OCI-LY7 (cell line): Measurements from ENCODE around the gene CTBP2. TPM values are rescaled to one million over a fixed set of nuclear protein-coding genes. Genes with fewer than 3 reads are reported as not detected.

ENCODE experiments used
- BruUV-seq: library from RNA; stranded (reverse); fragments of 400-500 nt; replicated peaks from 2 replicates; lab custom pipeline; 2021; lab: Mats Ljungman, UMichigan
- CTCF ChIA-PET: fragments of 300-600 bp; sonication (Branson Sonifier 250); formaldehyde crosslinking; loops from one replicate; lab custom pipeline; 2022; ENCODE audit warnings: antibody characterized with exemption; ENCODE audit not compliant: unreplicated experiment; lab: Charles Lee
- POLR2A ChIA-PET: fragments of 300-600 bp; sonication (Branson Sonifier 250); formaldehyde crosslinking; loops from one replicate; lab custom pipeline; 2022; ENCODE audit warnings: antibody characterized with exemption; lab: Charles Lee
- DNase-seq: peaks from one replicate; pipeline ENCODE4 v3.0.0-alpha.2; 2015; ENCODE audit warnings: low spot score
- H2AFZ ChIP-seq: fragments of 200-600 bp; sonication (generic), shearing (Covaris generic); 2 replicates; pipeline ENCODE4 v1.6.1; 2014; ENCODE audit warnings: mild to moderate bottlenecking, antibody characterized with exemption, low read length, moderate library complexity
- H3K27ac ChIP-seq: fragments of 200-600 bp; sonication (generic); 2 replicates; pipeline ENCODE4 v1.5.1; 2014; ENCODE audit warnings: mixed run types, low read depth, mild to moderate bottlenecking, moderate library complexity, low read length, inconsistent platforms; ENCODE audit not compliant: poor library complexity, severe bottlenecking
- H3K36me3 ChIP-seq: fragments of 200-600 bp; sonication (generic); 2 replicates; pipeline ENCODE4 v1.6.1; 2014; ENCODE audit warnings: mild to moderate bottlenecking, antibody characterized with exemption, low read length, moderate library complexity, mixed read lengths; ENCODE audit not compliant: insufficient read depth
- H3K4me1 ChIP-seq: fragments of 200-600 bp; sonication (generic); 2 replicates; pipeline ENCODE4 v1.5.1; 2014; ENCODE audit warnings: mild to moderate bottlenecking, low read length; ENCODE audit not compliant: insufficient read depth, poor library complexity, severe bottlenecking
- H3K4me2 ChIP-seq: fragments of 200-600 bp; sonication (generic); 2 replicates; pipeline ENCODE4 v1.6.1; 2014; ENCODE audit warnings: mild to moderate bottlenecking, low read length
- H3K4me3 ChIP-seq: fragments of 200-600 bp; sonication (generic); 2 replicates; pipeline ENCODE4 v1.5.1; 2014; ENCODE audit warnings: mild to moderate bottlenecking, low read depth, low read length; ENCODE audit not compliant: poor library complexity, severe bottlenecking
- H3K79me2 ChIP-seq: fragments of 200-600 bp; sonication (generic); 2 replicates; pipeline ENCODE4 v1.6.1; 2016; ENCODE audit warnings: low read depth, mild to moderate bottlenecking, low read length, moderate library complexity, mixed read lengths; ENCODE audit not compliant: insufficient read depth
- H3K9me2 ChIP-seq: fragments of 200-600 bp; sonication (generic); 2 replicates; pipeline ENCODE4 v1.6.1; 2016; ENCODE audit warnings: mild to moderate bottlenecking, low read length, mixed read lengths; ENCODE audit not compliant: insufficient read depth
- H3K9me3 ChIP-seq: fragments of 200-600 bp; sonication (generic); 2 replicates; pipeline ENCODE4 v1.6.1; 2014; ENCODE audit warnings: mild to moderate bottlenecking, mixed run types, low read length, mixed read lengths
- H4K20me1 ChIP-seq: fragments of 200-600 bp; sonication (generic); 2 replicates; pipeline ENCODE4 v1.6.1; 2014; ENCODE audit warnings: mild to moderate bottlenecking, antibody characterized with exemption, low read length, moderate library complexity, mixed read lengths; ENCODE audit not compliant: insufficient read depth
- EZH2phosphoT487 ChIP-seq: fragments of 200-600 bp; sonication (generic); IDR thresholded peaks from 2 replicates; pipeline ENCODE4 v1.6.1; 2018; ENCODE audit warnings: low read depth, borderline replicate concordance, mild to moderate bottlenecking, mixed run types, antibody characterized with exemption, low read length, moderate library complexity, mixed read lengths
- intact Hi-C: fragments of 100-400 bp; cut with micrococcal nuclease; formaldehyde crosslinking; loops from one replicate; pipeline ENCODE4 v1.10.0; 2022; ENCODE audit not compliant: unreplicated experiment
- total RNA-seq, 2 experiments: library from RNA; depleted of rRNA in 1 of 2; stranded (reverse); fragments of >200 nt in 1 of 2; shearing (Covaris generic) in 1 of 2; gene quantifications; 2 replicates each; pipeline ENCODE4 v1.2.3, GENCODE V29; 2014 to 2022
- TF ChIP-seq, protein P1 (sequence below): fragments of 200-600 bp; sonication (generic); conservative IDR thresholded peaks from 2 replicates; pipeline ENCODE4 v1.5.1; 2014; ENCODE audit warnings: mild to moderate bottlenecking, antibody characterized with exemption, low read length, moderate library complexity, mixed read lengths

CTBP2 gene
- total RNA-seq, 2 experiments from 2014 or later = not detected

DNA sequence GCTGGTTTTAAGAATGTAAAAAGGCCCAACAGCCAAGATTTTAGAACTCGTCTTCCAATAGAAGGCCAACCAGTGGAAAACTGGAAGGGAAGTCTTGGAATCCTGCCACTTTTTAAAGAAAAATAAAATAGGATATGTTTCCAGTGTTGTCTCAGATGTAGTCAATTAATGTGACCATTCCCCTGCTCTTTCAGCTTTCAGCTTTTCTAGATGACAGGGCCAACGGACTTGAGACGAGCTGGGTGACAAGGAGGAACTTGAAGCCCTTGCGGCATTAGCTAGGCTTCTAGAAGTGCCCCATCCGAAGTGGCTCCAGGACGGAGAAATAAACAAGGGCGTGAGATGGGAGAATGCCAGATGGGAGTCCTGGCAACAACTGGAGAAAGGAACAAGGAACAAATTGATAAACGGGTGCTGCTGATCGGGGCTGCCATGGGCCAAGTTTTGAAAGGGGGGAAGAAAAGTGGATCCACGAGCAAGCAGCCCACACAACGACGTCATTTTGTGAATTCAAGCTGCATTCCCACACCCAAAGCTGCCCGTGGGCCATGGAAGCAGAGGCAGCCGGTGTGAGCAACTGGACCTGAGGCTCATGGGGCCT lies 42.3 kb downstream of the CTBP2 start:
- BruUV-seq = no TSS peak
- Histone ChIP-seq H4K20me1 (no peaks in the 10 kb centered on the region), H3K27ac (no peak overlapping the region), H3K4me2 (no peak overlapping the region), H3K4me3 (no peak overlapping the region), H3K36me3 (no peaks in the 10 kb centered on the region), H3K9me3 (no peaks in the 10 kb centered on the region), H3K9me2 (no peaks in the 10 kb centered on the region), H3K79me2 (no peaks in the 10 kb centered on the region), H3K4me1 (no peaks in the 10 kb centered on the region), H2AFZ (no peak overlapping the region)
- DNase-seq = no peak
- intact Hi-C loops = no loop called here
- POLR2A ChIA-PET = interaction anchor here (0.6 to 0.8 kb wide), 2 partner anchors 18 to 274 kb away, joined by 3 read pairs; no protein-coding TSS in a partner anchor
- CTCF ChIA-PET = no interaction called here
- TF ChIP-seq, protein P1, sequence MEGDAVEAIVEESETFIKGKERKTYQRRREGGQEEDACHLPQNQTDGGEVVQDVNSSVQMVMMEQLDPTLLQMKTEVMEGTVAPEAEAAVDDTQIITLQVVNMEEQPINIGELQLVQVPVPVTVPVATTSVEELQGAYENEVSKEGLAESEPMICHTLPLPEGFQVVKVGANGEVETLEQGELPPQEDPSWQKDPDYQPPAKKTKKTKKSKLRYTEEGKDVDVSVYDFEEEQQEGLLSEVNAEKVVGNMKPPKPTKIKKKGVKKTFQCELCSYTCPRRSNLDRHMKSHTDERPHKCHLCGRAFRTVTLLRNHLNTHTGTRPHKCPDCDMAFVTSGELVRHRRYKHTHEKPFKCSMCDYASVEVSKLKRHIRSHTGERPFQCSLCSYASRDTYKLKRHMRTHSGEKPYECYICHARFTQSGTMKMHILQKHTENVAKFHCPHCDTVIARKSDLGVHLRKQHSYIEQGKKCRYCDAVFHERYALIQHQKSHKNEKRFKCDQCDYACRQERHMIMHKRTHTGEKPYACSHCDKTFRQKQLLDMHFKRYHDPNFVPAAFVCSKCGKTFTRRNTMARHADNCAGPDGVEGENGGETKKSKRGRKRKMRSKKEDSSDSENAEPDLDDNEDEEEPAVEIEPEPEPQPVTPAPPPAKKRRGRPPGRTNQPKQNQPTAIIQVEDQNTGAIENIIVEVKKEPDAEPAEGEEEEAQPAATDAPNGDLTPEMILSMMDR = no peak
- no peak for TF ChIP-seq EZH2phosphoT487

DNA sequence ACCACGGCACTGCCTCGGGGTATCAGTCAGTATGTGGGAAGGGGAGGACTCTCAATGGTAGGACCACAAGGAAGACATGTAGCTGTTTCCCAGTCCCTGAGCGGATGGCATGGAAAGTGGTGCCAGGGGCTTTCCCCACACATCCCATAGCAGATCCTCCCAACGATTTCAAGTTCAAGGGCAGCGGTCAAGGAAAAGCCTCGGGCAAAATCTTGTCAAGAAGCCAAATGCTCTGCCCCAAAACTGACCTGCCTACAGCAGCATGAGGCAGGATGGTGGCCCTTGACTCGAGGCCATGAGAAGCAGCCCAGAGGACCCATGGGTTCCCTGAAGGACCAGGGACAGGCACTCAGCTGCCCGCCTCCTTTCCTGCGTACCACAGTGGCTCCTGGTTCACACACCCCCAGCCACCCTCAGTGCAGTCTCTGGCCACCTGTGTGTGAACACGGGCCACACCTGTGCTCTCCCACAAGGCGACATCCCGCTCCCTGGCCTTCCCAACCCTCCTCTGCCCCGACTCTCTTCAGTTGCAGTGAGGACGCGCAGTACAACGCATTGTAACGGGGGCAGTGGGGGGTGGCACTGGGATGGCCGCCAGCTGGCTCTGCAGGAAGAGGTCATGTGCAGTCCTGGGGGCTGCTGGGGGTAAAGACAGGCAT lies 43.6 kb downstream of the CTBP2 start:
- POLR2A ChIA-PET = no interaction called here
- BruUV-seq = no TSS peak
- Histone ChIP-seq H3K79me2 (no peaks in the 10 kb centered on the region), H3K9me3 (no peaks in the 10 kb centered on the region), H3K4me2 (no peak overlapping the region), H3K27ac (no peak overlapping the region), H3K4me3 (no peak overlapping the region), H3K4me1 (no peaks in the 10 kb centered on the region), H2AFZ (no peak overlapping the region), H4K20me1 (no peaks in the 10 kb centered on the region), H3K9me2 (no peaks in the 10 kb centered on the region), H3K36me3 (no peaks in the 10 kb centered on the region)
- TF ChIP-seq, protein P1 = no peak
- TF ChIP-seq EZH2phosphoT487 = no peak
- no peak for DNase-seq
- intact Hi-C loops = no loop called here
- CTCF ChIA-PET = no interaction called here

DNA sequence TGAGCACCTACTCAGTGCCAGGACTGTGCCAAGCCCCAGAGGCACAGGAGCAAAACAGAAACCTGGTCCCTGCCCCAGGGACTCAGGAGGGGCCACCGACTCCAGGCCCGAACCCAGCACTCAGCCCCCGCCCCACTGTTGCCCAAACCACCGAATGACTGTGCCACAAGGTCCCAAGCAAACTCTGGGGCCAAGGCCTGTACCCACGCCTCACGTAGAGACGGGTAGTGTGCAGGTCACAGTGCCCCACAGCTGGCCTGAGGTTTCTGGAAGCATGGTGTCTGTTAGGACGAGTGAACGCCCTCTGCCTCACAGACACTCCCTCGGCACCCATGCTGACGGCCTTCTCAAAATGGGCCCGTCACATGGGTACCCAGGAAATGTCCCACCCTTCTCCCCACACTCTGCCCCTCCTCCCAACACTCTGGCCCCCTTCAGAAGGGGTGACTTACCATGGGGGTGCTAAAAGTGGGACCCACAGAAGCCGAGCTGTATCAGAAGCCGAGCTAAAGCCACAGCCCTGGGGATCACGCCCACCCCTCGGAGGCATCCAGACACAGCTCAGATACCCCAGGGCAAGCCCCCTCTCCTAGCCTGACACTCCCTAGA lies 44.2 kb downstream of the CTBP2 start:
- H3K4me1 ChIP-seq = no peaks in the 10 kb centered on the region
- H3K9me3 ChIP-seq = no peaks in the 10 kb centered on the region
- intact Hi-C loops = no loop called here
- no peaks in the 10 kb centered on the region for H3K9me2 ChIP-seq
- no peak overlapping the region for H2AFZ ChIP-seq
- BruUV-seq = no TSS peak
- H3K4me3 ChIP-seq = no peak overlapping the region
- no peak overlapping the region for H3K27ac ChIP-seq
- ChIA-PET POLR2A (no interaction called here), CTCF (no interaction called here)
- H3K79me2 ChIP-seq = no peaks in the 10 kb centered on the region
- no peak for DNase-seq
- no peaks in the 10 kb centered on the region for H4K20me1 ChIP-seq
- H3K36me3 ChIP-seq = no peaks in the 10 kb centered on the region
- no peak overlapping the region for H3K4me2 ChIP-seq
- TF ChIP-seq EZH2phosphoT487 = no peak
- TF ChIP-seq, protein P1 = no peak
